GM12878 (cell line): ENCODE results near the gene GLB1L. TPM values are rescaled to one million over a fixed set of nuclear protein-coding genes. Genes with fewer than 3 reads are reported as not detected.

Source experiments
- CREM ChIP-seq: IDR thresholded peaks from 2 replicates; pipeline ENCODE4 v1.6.1; 2014; ENCODE audit warnings: antibody characterized with exemption, low read depth
- EGR1 ChIP-seq, 2 experiments: IDR thresholded peaks; 1 replicate in 1 of 2; 2 replicates in 1 of 2; pipeline ENCODE4 v1.6.1; 2011 to 2012; ENCODE audit warnings: low read depth in 2 of 2, low read length in 2 of 2, borderline replicate concordance in 1 of 2, mild to moderate bottlenecking in 1 of 2, moderate library complexity in 1 of 2
- ETV6 ChIP-seq, 2 experiments: fragments of 450-650 bp in 1 of 2; IDR thresholded peaks in 1 of 2; conservative IDR thresholded peaks in 1 of 2; 2 replicates each; pipeline ENCODE4 v1.6.1; 2014; ENCODE audit warnings: antibody characterized with exemption in 1 of 2, borderline replicate concordance in 1 of 2, low read depth in 1 of 2, mild to moderate bottlenecking in 1 of 2, moderate library complexity in 1 of 2
- EZH2 ChIP-seq: IDR thresholded peaks from 2 replicates; pipeline ENCODE4 v1.6.1; 2012; ENCODE audit warnings: low read depth, mild to moderate bottlenecking, control low read depth, inconsistent platforms, low read length, borderline replicate concordance; ENCODE audit not compliant: control insufficient read depth
- LARP7 ChIP-seq: fragments of 450-650 bp; IDR thresholded peaks from 2 replicates; pipeline ENCODE4 v1.6.1; 2017; ENCODE audit warnings: mild to moderate bottlenecking
- MAX ChIP-seq: IDR thresholded peaks from 2 replicates; pipeline ENCODE4 v1.6.1; 2012; ENCODE audit warnings: low read depth, low read length, improper control_type of control experiment
- MEF2A ChIP-seq: IDR thresholded peaks from 2 replicates; pipeline ENCODE4 v1.6.1; 2011; ENCODE audit warnings: low read depth, mild to moderate bottlenecking, low read length, moderate library complexity; ENCODE audit not compliant: insufficient read depth
- MYC ChIP-seq: IDR thresholded peaks from 2 replicates; pipeline ENCODE4 v1.6.1; 2011; ENCODE audit warnings: mild to moderate bottlenecking, low read length, moderate library complexity, inconsistent platforms; ENCODE audit not compliant: insufficient read depth, insufficient replicate concordance, insufficient read length, severe bottlenecking
- NFIC ChIP-seq: IDR thresholded peaks from 2 replicates; pipeline ENCODE4 v1.6.1; 2012; ENCODE audit warnings: low read depth, mild to moderate bottlenecking, inconsistent platforms, low read length, moderate library complexity
- NFYA ChIP-seq: IDR thresholded peaks from 2 replicates; pipeline ENCODE4 v1.6.1; 2011; ENCODE audit warnings: low read depth, mild to moderate bottlenecking, low read length, improper control_type of control experiment, borderline replicate concordance
- NKRF ChIP-seq: fragments of 450-650 bp; conservative IDR thresholded peaks from 2 replicates; pipeline ENCODE4 v1.6.1; 2017; ENCODE audit warnings: mild to moderate bottlenecking, moderate library complexity
- PAX8 ChIP-seq: fragments of 450-650 bp; IDR thresholded peaks from 2 replicates; pipeline ENCODE4 v1.6.1; 2017; ENCODE audit warnings: mild to moderate bottlenecking, moderate library complexity
- PKNOX1 ChIP-seq: fragments of 450-650 bp; IDR thresholded peaks from 2 replicates; pipeline ENCODE4 v1.6.1; 2016; ENCODE audit warnings: mild to moderate bottlenecking
- PML ChIP-seq: IDR thresholded peaks from 2 replicates; pipeline ENCODE4 v1.6.1; 2012; ENCODE audit warnings: low read length, inconsistent platforms
- POLR2AphosphoS2 ChIP-seq: IDR thresholded peaks from 2 replicates; pipeline ENCODE4 v1.6.1; 2011; ENCODE audit warnings: low read depth, mild to moderate bottlenecking, low read length, improper control_type of control experiment, moderate library complexity
- POU2F2 ChIP-seq: IDR thresholded peaks from 3 replicates; pipeline ENCODE4 v1.6.1; 2011; ENCODE audit warnings: low read depth, mild to moderate bottlenecking, low read length, borderline replicate concordance
- RB1 ChIP-seq: fragments of 450-650 bp; formaldehyde crosslinking; IDR thresholded peaks from 2 replicates; pipeline ENCODE4 v1.6.1; 2017; ENCODE audit warnings: mild to moderate bottlenecking, borderline replicate concordance
- RELA ChIP-seq: fragments of 450-650 bp; IDR thresholded peaks from 2 replicates; pipeline ENCODE4 v1.8.0; 2014; ENCODE audit warnings: borderline replicate concordance; ENCODE audit not compliant: partially characterized antibody
- RUNX3 ChIP-seq: IDR thresholded peaks from 2 replicates; pipeline ENCODE4 v1.6.1; 2012; ENCODE audit warnings: low read length, inconsistent platforms
- SKIL ChIP-seq: fragments of 450-650 bp; IDR thresholded peaks from 2 replicates; pipeline ENCODE4 v1.6.1; 2017; ENCODE audit warnings: mild to moderate bottlenecking, low read depth, inconsistent platforms; ENCODE audit not compliant: poor library complexity, severe bottlenecking
- SMAD5 ChIP-seq: IDR thresholded peaks from 2 replicates; pipeline ENCODE4 v1.6.1; 2016; ENCODE audit warnings: antibody characterized with exemption, low read depth
- SP1 ChIP-seq: IDR thresholded peaks from one replicate; pipeline ENCODE4 v1.6.1; 2011; ENCODE audit warnings: low read depth, low read length
- SUZ12 ChIP-seq: fragments of 200-600 bp; sonication (generic); IDR thresholded peaks from one replicate; pipeline ENCODE4 v1.6.1; 2018; ENCODE audit warnings: antibody characterized with exemption, mild to moderate bottlenecking; ENCODE audit not compliant: unreplicated experiment
- TCF3 ChIP-seq: IDR thresholded peaks from 2 replicates; pipeline ENCODE4 v1.6.1; 2012; ENCODE audit warnings: low read depth, mild to moderate bottlenecking, low read length, borderline replicate concordance; ENCODE audit not compliant: insufficient read depth
- ZBED1 ChIP-seq: IDR thresholded peaks from 2 replicates; pipeline ENCODE4 v1.6.1; 2016; ENCODE audit warnings: borderline replicate concordance
- ZNF207 ChIP-seq: fragments of 450-650 bp; IDR thresholded peaks from 2 replicates; pipeline ENCODE4 v1.6.1; 2014; ENCODE audit warnings: antibody characterized with exemption, mild to moderate bottlenecking, borderline replicate concordance
- ZNF217 ChIP-seq: fragments of 450-650 bp; IDR thresholded peaks from 2 replicates; pipeline ENCODE4 v1.6.1; 2017; ENCODE audit warnings: antibody characterized with exemption, mild to moderate bottlenecking
- polyA plus RNA-seq, 11 experiments: library from polyadenylated mRNA; depleted of rRNA in 4 of 11; unstranded in 6 of 11; stranded (reverse) in 5 of 11; fragments of >200 nt; fragmentation: Nextera tagmentation in 4 of 11; fragmentation: Illumina TruSeq in 1 of 11; extraction: Ambion mirVana in 4 of 11; extraction: Trizol in 1 of 11; gene quantifications; 1 replicate in 1 of 11; 2 replicates in 10 of 11; pipeline versions ENCODE4 v1.2.1 to v1.2.3, GENCODE V29; 2011 to 2016; ENCODE audit warnings: inconsistent platforms in 2 of 11, missing spikeins in 2 of 11, low read depth in 1 of 11
- total RNA-seq, 4 experiments: library from RNA; depleted of rRNA in 3 of 4; stranded (reverse); fragments of >200 nt in 3 of 4; fragmentation: Illumina TruSeq in 1 of 4; extraction: Trizol in 1 of 4; gene quantifications; 2 replicates each; pipeline versions ENCODE4 v1.2.1 to v1.2.3, GENCODE V29; 2013 to 2021

GLB1L gene
- total and polyA plus RNA-seq, 10 of the 15 experiments (the other 5 are each of a cell fraction or from before 2014, with no cell fraction given), result 0.29 to 4.6 (median 2.7) TPM

- no peak for TF ChIP-seq ZNF217
- TF ChIP-seq EGR1 (IDR thresholded peaks at IDR 0.05; ENCODE audit: borderline replicate concordance in 1 of 2, low read depth in 2 of 2, low read length in 2 of 2), result no peak
- no peak for TF ChIP-seq NFYA
- TF ChIP-seq PAX8, result no peak
- TF ChIP-seq POLR2AphosphoS2, result 0 out of 2 replicates have a peak, but pooled peaks have one; percentile 29
- TF ChIP-seq NKRF, result no peak
- TF ChIP-seq SUZ12, result no peak
- TF ChIP-seq SP1, result no peak
- peak; percentile 24 for TF ChIP-seq SKIL
- no peak for TF ChIP-seq RELA
- no peak for TF ChIP-seq ZBED1
- TF ChIP-seq PKNOX1, result peak; percentile 89
- no peak for TF ChIP-seq MYC
- TF ChIP-seq PML, result no peak
- peak; percentile 61; the same call in 1 of the 2 replicates for TF ChIP-seq NFIC
- TF ChIP-seq TCF3, result no peak
- TF ChIP-seq EZH2, result no peak
- no peak for TF ChIP-seq ETV6 (conservative IDR thresholded peaks at IDR 0.05 in 1 of 2, IDR thresholded peaks at IDR 0.05 in 1 of 2; ENCODE audit: borderline replicate concordance in 1 of 2, low read depth in 1 of 2)
- 0 out of 2 replicates have a peak, but pooled peaks have one; percentile 56 for TF ChIP-seq SMAD5
- TF ChIP-seq CREM, result no peak
- TF ChIP-seq MAX, result no peak
- no peak for TF ChIP-seq LARP7
- TF ChIP-seq MEF2A, result no peak
- TF ChIP-seq RB1, result no peak
- TF ChIP-seq POU2F2, result no peak
- no peak for TF ChIP-seq ZNF207
- no peak for TF ChIP-seq RUNX3
Observed at GRCh38 chr2:219278655-219279150, 33.5 kb upstream of the GLB1L start (continued).
